GM19240 (cell line): ENCODE results near the gene RFX1.
A peak's percentile ranks its signal among the peaks of the same experiment; 100 is the strongest.

ENCODE experiments used
- DNase-seq: peaks from one replicate; pipeline ENCODE4 v3.0.0; 2011; ENCODE audit warnings: low spot score; ENCODE audit not compliant: insufficient read length

Gene RFX1

DNA sequence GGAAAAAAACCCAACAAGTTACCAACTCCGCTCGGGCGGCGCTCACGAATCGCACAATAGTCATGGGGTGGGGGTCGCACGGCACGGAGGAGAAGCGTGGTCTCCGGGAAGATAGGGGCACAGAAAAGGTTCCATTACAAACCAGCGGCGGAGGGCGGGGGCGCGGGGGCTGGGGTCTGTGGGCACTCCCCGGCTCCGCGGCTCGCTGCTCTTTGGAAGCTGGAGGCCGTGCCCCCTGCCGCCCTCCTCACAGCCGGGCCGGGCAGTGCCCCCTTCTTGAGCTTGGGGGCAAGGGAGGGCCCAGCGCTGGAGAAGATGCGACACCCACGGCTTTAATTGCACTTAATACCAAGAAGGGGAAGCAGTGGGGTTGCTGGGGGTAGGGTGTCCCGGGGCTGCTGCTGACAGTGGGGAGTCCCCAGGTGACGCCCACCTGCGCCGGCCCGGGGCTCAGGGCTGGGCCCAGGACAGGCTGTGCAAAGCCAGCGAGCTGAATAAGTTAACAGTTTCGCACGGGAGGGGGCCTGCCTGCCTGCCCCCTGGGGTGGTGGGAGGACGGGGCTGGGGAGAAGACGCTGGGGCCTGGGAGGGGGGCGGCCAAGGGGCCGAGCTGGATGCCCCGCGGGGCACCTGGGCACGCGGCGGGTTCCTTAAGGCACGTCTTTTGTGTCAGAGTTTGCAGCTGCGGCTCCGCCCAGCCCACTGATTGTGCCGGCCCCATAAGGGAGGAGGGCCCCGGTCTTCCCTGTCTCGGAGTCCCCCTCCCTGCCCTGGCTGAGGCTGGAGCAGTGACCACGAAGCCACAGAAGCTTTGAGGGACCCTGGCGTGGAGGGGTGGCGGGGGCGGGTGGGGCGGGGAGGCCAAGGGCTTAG, 44.1 kb downstream of the RFX1 start:
- DNase-seq = no peak

DNA sequence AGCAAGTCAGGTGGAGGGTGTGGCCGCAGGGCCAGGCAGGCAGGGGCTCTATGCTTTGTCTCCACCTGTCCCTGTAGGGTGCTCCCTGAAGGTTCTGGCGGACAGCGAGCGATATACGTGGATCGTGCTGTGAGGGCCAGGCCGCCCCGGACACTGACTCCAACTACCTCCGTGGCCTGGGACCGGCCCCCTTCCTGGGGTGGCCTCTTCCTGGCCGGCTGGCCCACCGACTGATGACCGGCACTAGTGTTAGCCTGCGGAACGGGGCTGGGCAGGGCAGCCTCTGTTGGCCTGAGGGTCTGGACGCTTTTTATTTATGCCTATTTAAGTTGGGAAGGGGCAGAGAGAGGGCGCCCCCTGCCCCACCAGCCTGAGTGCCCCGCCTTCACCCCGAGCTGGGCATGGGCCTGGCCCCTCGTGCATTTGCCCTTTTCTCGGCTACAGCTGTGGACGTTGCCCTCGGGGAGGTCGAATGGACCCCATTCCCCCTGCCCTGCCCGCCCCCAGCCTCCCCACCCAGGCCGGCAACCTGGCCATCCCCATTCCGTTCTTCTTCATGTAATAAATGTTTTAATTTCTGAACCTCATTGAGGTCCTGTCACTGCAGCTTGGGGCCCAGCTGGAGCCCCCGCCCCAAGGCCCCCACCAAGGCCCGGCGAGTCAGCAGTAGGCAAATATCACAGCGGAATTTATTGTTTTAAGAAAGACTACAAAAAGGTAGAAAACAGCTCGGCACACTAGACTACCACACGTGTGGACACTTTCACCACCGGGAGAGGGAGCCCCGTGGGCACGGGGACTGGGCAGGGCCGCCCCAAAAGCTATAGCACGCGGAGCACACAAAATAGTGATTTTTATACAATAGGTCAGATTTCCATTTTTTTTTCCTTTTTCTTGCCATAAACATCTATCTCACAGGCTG, 45.0 kb downstream of the RFX1 start:
- DNase-seq = no peak

DNA sequence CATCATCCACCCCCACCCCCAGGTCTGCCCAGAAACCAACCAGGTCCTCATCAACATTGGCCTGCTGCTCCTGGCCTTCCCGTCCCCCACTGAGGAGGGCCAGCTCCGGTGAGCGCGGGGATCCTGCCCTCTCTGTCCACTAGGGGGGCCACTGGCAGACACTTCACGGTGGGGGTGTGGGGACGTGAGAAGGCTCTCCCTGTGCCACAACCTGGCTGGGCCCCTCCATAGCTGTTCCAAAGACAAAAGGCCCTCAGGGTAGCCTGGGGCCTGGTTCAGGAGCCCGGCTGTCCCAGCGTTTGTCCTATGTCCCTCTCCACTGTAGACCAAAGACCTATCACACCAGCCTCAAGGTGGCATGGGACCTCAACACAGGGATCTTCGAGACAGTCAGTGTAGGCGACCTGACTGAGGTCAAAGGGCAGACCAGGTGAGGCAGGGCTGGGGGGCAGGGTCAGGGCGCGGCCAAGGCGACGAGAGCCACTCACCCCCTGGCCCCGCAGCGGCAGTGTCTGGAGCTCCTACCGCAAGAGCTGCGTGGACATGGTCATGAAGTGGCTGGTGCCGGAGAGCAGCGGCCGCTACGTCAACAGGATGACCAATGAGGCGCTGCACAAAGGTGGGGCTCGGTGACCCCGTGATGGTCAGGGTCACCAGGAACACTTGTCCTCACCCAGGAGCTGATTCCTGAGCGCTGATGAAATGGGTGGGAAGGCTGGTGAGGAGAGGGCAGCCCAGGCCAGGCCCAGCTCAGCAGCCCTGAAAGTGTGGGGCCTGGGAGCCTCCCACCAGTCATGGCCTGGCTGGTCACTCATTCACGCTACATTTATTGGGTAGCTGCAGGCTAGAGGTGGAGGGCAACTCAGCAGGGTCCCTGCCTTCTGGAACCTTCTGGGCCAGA, 45.9 kb downstream of the RFX1 start:
- DNase-seq = no peak

DNA sequence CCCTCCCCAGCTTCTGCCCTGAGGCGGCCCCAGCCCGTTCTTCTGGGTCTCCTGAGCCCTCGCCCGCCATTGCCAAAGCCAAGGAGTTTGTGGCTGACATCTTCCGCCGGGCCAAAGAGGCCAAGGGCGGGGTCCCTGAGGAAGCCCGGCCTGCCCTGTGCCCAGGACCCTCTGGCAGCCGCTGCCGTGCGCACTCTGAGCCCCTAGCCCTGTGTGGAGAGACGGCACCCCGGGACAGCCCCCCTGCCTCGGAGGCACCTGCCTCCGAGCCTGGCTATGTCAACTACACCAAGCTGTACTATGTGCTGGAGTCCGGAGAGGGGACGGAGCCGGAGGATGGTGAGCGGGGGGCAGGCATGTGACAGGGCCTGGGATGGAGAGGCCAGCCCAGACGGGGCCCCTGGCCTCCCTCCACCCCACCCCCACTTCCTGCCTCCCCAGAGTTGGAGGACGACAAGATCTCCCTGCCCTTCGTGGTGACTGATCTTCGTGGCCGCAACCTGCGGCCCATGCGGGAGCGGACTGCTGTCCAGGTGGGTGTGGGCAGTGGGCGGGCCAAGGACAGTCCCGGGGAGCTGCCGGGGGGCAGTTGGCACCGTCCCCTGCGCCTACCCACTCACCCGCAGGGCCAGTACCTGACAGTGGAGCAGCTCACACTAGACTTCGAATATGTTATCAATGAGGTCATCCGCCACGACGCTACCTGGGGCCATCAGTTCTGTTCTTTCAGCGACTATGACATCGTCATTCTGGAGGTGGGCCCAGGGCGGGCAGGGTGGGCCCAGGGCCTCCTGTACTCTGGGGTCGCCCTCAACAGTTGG, 46.8 kb downstream of the RFX1 start:
- no peak for DNase-seq

DNA sequence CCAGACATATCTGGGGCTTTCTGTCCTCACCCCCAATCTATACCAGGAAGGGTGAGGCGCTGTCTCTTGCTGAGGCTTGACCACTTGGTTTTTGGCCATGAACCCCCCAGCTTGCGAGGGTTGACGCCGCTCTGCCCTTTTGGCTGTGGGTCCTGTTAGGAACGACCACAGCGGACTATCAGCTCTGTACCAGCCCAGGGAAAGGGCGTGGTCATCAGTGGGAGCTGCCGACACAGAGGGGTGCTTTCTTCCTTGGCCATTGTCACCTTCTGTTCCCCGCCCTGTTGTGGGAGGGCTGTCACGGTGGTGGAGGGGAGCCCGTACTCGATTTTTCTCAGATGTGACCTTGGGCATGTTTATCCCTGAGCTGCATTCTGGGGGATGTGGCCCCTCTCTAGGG, 48.1 kb downstream of the RFX1 start:
- DNase-seq = no peak

DNA sequence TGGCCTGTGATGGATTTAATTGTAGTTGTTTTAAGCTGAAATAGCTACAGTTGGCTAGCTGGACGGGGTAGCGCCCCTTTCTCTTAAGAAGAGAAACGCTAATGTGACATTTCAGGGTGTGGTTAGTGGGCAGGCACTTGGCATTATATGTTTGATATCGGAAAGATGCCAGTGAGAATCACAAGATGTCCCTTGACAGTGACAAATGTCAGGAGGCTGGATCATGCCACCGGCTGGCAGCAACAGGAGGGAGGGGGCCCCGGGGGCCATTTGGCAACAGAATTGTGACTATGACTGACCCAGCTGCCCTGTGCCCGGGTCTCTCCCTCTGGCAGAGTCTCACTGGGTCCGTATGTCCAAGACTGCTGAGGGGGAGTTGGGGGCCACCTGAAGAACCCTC, 49.1 kb downstream of the RFX1 start:
- no peak for DNase-seq

DNA sequence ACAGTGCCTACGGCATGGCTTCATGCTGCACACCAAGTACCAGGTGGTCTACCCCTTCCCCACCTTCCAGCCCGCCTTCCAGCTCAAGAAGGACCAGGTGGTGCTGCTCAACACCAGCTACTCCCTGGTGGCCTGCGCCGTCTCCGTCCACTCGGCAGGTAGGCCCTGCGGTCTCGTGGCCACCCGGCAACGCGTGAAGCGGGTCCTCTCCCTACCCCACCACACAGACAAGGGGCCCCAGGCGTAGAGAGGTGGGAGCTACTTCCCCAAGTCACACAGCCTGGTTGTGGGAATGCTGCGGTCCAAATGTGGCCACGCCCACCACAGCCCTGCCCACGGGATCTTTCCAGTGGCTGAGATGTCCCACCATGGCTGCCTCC, 49.8 kb downstream of the RFX1 start:
- no peak for DNase-seq

DNA sequence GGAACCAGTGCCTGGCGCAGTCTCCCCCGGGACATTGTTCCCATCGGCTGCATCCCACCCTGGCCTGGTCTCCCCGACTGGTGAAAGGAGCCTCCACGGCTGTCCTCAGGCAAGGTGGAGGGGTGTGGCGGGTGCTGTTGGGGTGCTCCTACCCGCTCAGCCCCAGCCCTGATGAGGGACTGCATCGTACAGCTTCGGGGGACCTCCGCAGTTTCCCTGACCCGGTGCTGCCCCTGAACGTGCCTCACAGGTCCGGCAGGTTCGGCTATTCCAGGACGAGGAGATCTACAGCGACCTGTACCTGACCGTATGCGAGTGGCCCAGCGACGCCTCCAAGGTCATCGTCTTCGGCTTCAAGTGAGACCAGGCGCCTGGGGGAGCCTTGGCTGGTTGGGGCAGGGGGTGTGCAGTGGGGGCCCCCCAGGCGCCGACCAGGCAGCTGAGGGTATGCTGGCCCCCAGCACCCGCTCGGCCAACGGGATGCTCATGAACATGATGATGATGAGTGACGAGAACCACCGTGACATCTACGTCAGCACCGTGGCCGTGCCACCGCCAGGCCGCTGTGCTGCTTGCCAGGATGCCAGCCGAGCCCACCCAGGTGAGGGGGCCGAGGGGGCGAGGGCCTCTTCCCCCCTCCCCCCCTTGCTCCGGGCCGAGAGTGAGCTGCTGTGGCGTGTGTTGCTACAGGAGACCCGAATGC, 50.3 kb downstream of the RFX1 start:
- DNase-seq = no peak

DNA sequence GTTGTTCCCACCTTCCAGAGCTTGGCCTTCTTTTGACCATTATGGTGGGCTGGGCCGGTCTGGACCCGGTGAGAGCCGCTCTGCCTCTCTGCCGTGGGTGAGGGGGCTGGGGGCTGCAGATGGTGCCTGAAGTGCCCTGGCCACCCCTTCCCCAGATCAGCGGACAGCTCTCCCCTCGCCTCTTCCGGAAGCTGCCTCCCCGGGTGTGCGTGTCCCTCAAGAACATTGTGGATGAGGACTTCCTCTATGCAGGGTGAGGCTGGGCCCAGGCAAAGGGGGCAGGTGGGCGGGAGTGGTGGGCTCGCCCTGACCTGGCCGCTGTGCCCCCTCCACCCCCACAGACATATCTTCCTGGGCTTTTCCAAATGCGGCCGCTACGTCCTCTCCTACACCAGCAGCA, 51.9 kb downstream of the RFX1 start:
- no peak for DNase-seq

DNA sequence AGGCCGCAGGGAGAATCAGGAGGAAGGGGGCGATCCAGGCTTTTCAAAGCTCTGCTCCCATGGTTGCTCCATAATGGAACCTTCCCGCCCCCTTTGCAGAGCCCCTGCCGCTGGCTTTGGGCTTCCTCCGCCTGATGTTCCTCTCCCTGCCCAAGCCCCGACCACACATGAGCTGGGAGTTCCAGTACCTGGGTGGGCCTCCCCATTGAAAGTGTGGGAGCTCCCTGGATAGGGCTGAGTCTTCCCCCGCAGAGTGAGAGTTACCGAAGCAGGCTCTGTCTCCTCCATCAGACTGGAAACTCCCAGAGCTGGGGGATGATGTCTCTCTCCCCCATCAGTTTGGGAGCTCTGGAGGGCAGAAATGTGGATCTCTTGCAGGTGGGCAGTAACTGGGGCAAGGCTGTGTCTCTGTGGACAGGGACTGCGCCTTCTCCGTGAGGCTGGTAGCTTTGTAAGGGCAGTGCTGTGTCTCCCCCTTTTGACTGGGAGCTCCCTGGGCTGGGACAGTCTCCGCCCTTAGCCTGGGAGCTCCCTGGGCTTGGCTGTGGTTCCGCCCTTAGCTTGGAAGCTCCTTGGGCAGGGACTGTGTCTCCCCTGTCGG, 53.1 kb downstream of the RFX1 start:
- DNase-seq = peak; percentile 29

DNA sequence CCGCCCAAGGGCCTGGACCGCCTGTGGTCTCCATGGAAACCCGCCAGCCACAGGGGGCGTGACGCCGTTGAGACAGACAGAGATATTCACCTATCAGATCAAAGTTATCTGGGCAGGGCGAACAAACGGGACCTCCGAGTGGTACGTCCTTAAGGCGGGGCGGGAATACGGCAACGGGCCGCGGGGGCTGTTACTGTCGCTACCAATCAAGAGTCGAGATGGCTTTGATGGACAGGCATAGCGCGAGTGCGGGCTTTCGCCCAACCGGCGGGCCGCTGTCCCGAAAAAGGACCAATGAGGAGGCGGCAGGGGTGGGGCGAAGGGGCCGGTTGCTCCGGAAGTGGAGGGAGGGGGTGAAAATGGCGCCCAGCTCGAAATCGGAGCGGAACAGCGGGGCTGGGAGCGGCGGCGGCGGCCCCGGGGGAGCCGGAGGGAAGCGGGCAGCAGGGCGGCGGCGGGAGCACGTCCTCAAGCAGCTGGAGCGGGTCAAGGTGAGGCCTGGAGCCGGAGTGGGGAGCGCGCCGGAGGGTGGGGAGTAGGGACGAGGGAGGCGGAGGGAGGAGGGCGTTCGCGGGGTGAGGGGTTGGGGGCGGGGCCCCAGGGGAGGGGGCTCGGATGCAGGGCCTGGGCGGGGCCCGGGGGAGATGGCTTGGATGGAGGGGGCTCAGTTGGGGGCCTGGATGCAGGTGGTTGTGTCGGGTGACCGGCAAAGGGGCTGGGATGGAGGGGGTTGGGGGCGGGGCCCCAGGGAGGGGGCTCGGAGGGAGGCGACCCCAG, 53.8 kb downstream of the RFX1 start, which contains the start of gene DCAF15:
Gene DCAF15, plus strand, starts transcription at position 356 of the 777 bp plus-strand sequence. Its CDS starts 4 bp downstream, at position 360.
- DNase-seq = peak; percentile 100

DNA sequence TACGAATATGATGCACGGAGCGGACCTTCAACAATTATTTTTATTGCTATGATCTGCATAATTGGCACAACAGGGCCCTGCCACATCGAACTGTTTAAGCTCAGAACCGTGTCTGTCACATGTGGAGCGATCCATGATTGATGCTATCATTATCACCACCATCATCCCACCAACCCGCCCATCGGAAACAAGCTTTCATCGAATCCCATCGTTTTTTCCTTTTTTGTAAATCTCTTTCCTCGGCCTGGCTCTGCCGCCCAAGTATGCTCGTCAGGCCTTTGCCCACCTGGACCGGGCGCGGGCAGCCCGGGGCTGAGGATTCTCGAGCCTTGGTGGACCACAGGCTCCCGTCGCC, 54.3 kb downstream of the RFX1 start:
- no peak for DNase-seq

DNA sequence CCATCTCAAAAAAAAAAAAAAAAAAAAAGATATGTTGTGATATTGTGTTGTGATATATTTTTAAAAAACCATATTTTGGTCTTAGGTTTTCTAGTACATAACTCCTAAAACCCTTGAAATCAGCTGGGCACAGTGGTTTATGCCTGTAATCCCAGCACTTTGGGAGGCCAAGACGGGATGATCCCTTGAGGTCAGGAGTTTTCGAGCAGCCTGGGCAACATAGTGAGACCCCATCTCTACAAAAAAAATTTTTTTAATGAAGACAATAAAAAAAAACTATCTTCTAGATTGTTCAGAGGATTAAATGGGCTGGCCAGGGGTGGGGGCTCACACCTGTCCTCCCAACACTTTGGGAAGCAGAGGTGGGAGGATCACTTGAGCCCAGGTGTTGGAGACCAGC, 55.1 kb downstream of the RFX1 start:
- no peak for DNase-seq

DNA sequence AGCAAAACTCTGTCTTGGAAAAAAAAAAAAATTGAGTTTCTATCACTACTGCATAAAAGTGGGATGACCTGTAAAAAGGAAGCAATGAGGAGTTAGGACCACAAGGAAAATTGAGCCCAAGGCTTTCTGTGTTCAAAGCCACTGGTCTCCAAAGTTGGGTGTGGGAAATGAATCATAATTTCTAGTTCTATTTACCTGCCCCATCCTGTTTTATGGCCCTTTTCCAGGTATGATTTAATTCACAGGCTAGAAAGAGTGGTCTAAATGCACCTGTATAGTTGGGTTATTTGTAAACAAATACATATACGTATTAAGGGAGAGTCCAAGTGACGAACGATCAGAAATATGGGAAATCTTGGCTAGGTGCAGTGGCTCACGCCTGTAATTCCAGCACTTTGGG, 59.7 kb downstream of the RFX1 start:
- DNase-seq = no peak

DNA sequence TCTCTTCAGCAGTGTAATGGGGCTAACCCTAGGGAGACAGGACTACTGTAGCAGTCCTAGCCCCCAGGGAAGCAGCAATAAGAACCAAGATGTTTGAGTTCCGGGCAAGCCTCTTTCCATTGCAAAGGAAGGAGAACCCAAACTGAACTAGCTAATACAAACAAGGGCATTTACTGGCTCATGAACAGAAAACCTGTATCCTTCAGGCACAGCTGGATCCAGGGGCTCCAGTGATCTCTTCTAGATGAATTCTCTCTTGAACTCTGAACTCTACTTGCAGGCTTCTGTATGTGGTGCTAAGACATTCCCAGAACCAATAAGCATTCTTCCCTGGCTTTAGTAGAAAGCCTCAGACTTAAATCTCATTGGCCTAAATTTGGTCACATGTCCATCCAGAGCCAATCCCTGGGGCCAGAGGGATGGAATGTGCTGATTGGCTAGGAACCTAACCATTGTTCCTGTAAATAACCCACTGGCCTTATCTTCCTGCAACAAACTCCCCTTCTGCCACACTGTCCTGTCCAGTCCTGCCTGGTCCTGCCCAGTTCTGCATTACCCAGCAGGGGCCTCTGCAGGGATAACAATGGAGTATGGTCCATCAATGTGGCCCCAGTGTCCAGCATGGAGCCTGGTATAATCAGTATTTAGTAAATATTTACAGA, 64.0 kb downstream of the RFX1 start:
- no peak for DNase-seq

DNA sequence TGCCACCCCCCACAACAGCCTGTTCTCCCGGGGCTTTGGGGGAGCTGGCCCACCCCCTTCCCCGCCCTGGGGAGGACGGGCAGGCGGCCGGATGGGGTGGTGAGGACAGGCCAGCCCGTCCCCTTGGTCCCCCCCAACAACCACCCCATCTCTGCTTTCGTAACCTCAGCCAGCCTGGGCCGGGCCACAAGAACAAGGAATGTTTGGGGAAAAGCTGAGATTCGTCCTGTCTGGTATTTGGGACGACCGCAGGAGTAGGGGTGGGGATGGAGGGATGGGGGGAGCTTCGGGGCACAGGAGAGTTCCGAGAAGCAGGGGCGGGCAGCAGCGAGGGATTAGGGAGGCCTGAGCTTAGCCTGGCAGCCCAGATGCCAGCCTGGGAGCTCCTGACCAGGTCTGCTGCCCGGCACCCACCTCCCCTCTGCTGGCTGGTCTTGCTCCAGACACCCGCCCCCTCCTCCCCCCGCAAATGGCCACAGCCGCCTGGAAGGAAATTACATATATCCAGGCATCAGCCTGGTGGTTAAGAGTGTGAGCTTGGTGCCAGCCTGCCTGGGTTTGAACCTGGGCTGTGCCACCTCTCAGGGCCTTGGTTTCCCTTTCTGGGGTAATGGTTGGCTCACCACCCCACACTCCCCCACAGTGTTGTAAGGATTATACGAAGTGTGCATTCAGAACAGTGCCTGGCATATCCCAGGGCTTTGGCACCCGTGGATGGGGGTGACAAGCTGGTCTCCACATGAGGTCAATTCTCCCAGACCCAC, 67.6 kb downstream of the RFX1 start, which contains the start of gene PODNL1:
Gene PODNL1, minus strand, starts transcription at position 117 of the 764 bp plus-strand sequence. CDS start 236 bp downstream, outside the sequence.
- DNase-seq = no peak
